Cardiac ventricle fibroblast (primary cell): ENCODE data around the gene OR51E2. TPM values are rescaled to one million over a fixed set of nuclear protein-coding genes. Genes with fewer than 3 reads are reported as not detected.

Source experiments
- total RNA-seq: library from RNA; depleted of rRNA; stranded (reverse); fragments of >200 nt; gene quantifications from 2 replicates; pipeline ENCODE4 v1.2.3, GENCODE V29; 2015

OR51E2 gene
- not detected in 2 replicates for total RNA-seq

GRCh38 chr11:4697585-4697984 lies at the start of gene OR51E2:
Gene OR51E2 (minus strand): TSS chr11:4697853. CDS start chr11:4682711, 15,142 bp downstream.

GRCh38 chr11:4704054-4704789 lies 6.6 kb upstream of the OR51E2 start, which contains the start of gene MMP26:
Gene MMP26 (plus strand): TSS chr11:4704784.

GRCh38 chr11:4643682-4644081 lies 54.0 kb downstream of the OR51E2 start, which contains the start of gene OR51E1:
Gene OR51E1 (plus strand): TSS chr11:4643982. CDS start chr11:4652527, 8,545 bp downstream.

GRCh38 chr11:4636962-4637661 lies 60.5 kb downstream of the OR51E2 start, which contains the start of gene OR51D1:
Gene OR51D1 (plus strand): TSS chr11:4637477. CDS start chr11:4639791, 2,314 bp downstream.

Other genes starting within 250 kb of the OR51E2 start
- not detected in 2 replicates for gene OR52K2, start 248.6 kb downstream of the OR51E2 start, total RNA-seq
- not detected in 2 replicates for gene OR52K1, start 215.2 kb downstream of the OR51E2 start, total RNA-seq
- not detected in 2 replicates for gene OR52M1, start 152.7 kb downstream of the OR51E2 start, total RNA-seq
- not detected in 2 replicates for gene OR52I2, start 116.1 kb downstream of the OR51E2 start, total RNA-seq
- not detected in 2 replicates for gene OR52I1, start 103.8 kb downstream of the OR51E2 start, total RNA-seq
- gene TRIM68, start 89.6 kb downstream of the OR51E2 start, total RNA-seq: 11.2 and 12.8 TPM in 2 replicates
- gene OR51D1, start 60.4 kb downstream of the OR51E2 start, total RNA-seq: not detected in 2 replicates
- not detected in 2 replicates for gene OR51E1, start 53.9 kb downstream of the OR51E2 start, total RNA-seq
- gene MMP26, start 6.9 kb upstream of the OR51E2 start, total RNA-seq: not detected in 2 replicates
- not detected in 2 replicates for gene OR51F1, start 72.1 kb upstream of the OR51E2 start, total RNA-seq
- not detected in 2 replicates for gene OR52R1, start 106.5 kb upstream of the OR51E2 start, total RNA-seq
- not detected in 2 replicates for gene OR51F2, start 123.5 kb upstream of the OR51E2 start, total RNA-seq
- not detected in 2 replicates for gene OR51S1, start 151.4 kb upstream of the OR51E2 start, total RNA-seq
- not detected in 2 replicates for gene OR51T1, start 184.0 kb upstream of the OR51E2 start, total RNA-seq
- not detected in 2 replicates for gene OR51A7, start 205.9 kb upstream of the OR51E2 start, total RNA-seq
- not detected in 2 replicates for gene OR51G2, start 221.5 kb upstream of the OR51E2 start, total RNA-seq
- not detected in 2 replicates for gene OR51G1, start 226.5 kb upstream of the OR51E2 start, total RNA-seq
- gene OR51A4, start 249.8 kb upstream of the OR51E2 start, total RNA-seq: not detected in 2 replicates